Erythroblast (primary cell): ENCODE measurements around the gene ZBTB46.
A peak's percentile ranks its signal among the peaks of the same experiment; 100 is the strongest.
"Not testable (repeated sequence)": the region's sequence is repeated elsewhere in the genome, so short reads cannot be mapped to it uniquely, and the experiment has no call there.

Source experiments
- DNase-seq, 2 experiments: peaks; one replicate each; lab custom pipeline; 2025; lab: John Stamatoyannopoulos, UW
- GATA1 ChIP-seq: IDR thresholded peaks from 2 replicates; pipeline ENCODE4 v1.6.1; 2011; ENCODE audit warnings: low read depth, mild to moderate bottlenecking, control low read depth, low read length, moderate library complexity
- POLR2A ChIP-seq: IDR thresholded peaks from 2 replicates; pipeline ENCODE4 v1.6.1; 2011; ENCODE audit warnings: mild to moderate bottlenecking, low read length

Gene ZBTB46

GRCh38 chr20:63785691-63786131 lies 45.4 kb downstream of the ZBTB46 start:
- DNase-seq = no peak
- TF ChIP-seq POLR2A (no peak), GATA1 (no peak)

GRCh38 chr20:63783970-63784369 lies 47.1 kb downstream of the ZBTB46 start:
- no peak for DNase-seq
- TF ChIP-seq GATA1 (no peak), POLR2A (no peak)

GRCh38 chr20:63782521-63782971 lies 48.5 kb downstream of the ZBTB46 start:
- TF ChIP-seq GATA1 (no peak), POLR2A (no peak)
- no peak for DNase-seq

GRCh38 chr20:63782051-63782471 lies 49.0 kb downstream of the ZBTB46 start:
- DNase-seq = no peak
- TF ChIP-seq POLR2A = no peak
- TF ChIP-seq GATA1 = no peak

GRCh38 chr20:63781181-63781580 lies 49.9 kb downstream of the ZBTB46 start:
- TF ChIP-seq GATA1 = no peak
- no peak for TF ChIP-seq POLR2A
- DNase-seq = no peak

- TF ChIP-seq POLR2A = no peak
- TF ChIP-seq GATA1 = no peak
- DNase-seq = no peak
Measured at GRCh38 chr20:63778857-63779256, 52.2 kb downstream of the ZBTB46 start.

GRCh38 chr20:63778034-63778752 lies 52.9 kb downstream of the ZBTB46 start:
- TF ChIP-seq GATA1 = no peak
- TF ChIP-seq POLR2A = no peak
- DNase-seq = no peak

- TF ChIP-seq GATA1 (no peak), POLR2A (no peak)
- DNase-seq = no peak
Measured at GRCh38 chr20:63777614-63778013, 53.5 kb downstream of the ZBTB46 start.

GRCh38 chr20:63776875-63777274 lies 54.2 kb downstream of the ZBTB46 start:
- not testable (repeated sequence) for DNase-seq

- TF ChIP-seq GATA1 = no peak
- TF ChIP-seq POLR2A = no peak
- peak; percentile 32 to 54 for DNase-seq
Measured at GRCh38 chr20:63775096-63775978, 55.7 kb downstream of the ZBTB46 start.

GRCh38 chr20:63774306-63774705 lies 56.8 kb downstream of the ZBTB46 start:
- DNase-seq = no peak

GRCh38 chr20:63773571-63774241 lies 57.4 kb downstream of the ZBTB46 start:
- no peak for TF ChIP-seq POLR2A
- no peak for TF ChIP-seq GATA1
- DNase-seq = no peak

More at GRCh38 chr20:63774306-63774705, 56.8 kb downstream of the ZBTB46 start:
- no peak for TF ChIP-seq POLR2A
- TF ChIP-seq GATA1 = no peak

GRCh38 chr20:63772781-63773518 lies 58.1 kb downstream of the ZBTB46 start:
- no peak for DNase-seq
- TF ChIP-seq POLR2A (no peak), GATA1 (no peak)
